ENCODE measurements around the gene AUNIP. TPM values are rescaled to one million over a fixed set of nuclear protein-coding genes. Genes with fewer than 3 reads are reported as not detected.

The AUNIP gene
- total RNA-seq, 3 donors from 2014 or later, result 0.28 to 1.5 (median 0.35) TPM

- H3K9me3 ChIP-seq, result no peaks in the 10 kb centered on the region
- intact Hi-C loops (cut with DNase I, micrococcal nuclease), result no loop called here
- no peak for TF ChIP-seq CTCF (IDR thresholded peaks at IDR 0.05)
- H3K36me3 ChIP-seq (ENCODE audit: low read depth), result no peaks in the 10 kb centered on the region
- H3K4me1 ChIP-seq (ENCODE audit: low read depth), result peaks cover 22% of the 10 kb centered on the region
- DNase-seq, result no peak
- ATAC-seq, result no peak
- H3K4me3 ChIP-seq, result no peak overlapping the region
These were observed 3.7 kb upstream of the AUNIP start for GRCh38 chr1:25862785-25863485.

- peak; percentile 11 for ATAC-seq
- Histone ChIP-seq H3K4me3 (no peak overlapping the region), H3K9me3 (no peaks in the 10 kb centered on the region), H3K4me1 (ENCODE audit: low read depth) (peaks cover 12% of the 10 kb centered on the region), H3K36me3 (ENCODE audit: low read depth) (no peaks in the 10 kb centered on the region)
- TF ChIP-seq CTCF (IDR thresholded peaks at IDR 0.05), result no peak
- DNase-seq, result peak in 1 of 3 donors; percentile 43
- intact Hi-C loops (cut with DNase I, micrococcal nuclease), result no loop called here
These were observed 2.3 kb upstream of the AUNIP start for GRCh38 chr1:25861316-25862286.

GRCh38 chr1:25858494-25858893, 763 bp downstream of the AUNIP start:
- peaks cover 12% of the 10 kb centered on the region for H3K4me1 ChIP-seq (ENCODE audit: low read depth)
- intact Hi-C loops (cut with DNase I, micrococcal nuclease), result no loop called here
- ATAC-seq (no peak), DNase-seq (no peak)
- no peaks in the 10 kb centered on the region for H3K9me3 ChIP-seq
- no peaks in the 10 kb centered on the region for H3K36me3 ChIP-seq (ENCODE audit: low read depth)
- TF ChIP-seq CTCF (IDR thresholded peaks at IDR 0.05), result no peak
- no peak overlapping the region for H3K4me3 ChIP-seq

- Histone ChIP-seq H3K4me3 (no peak overlapping the region), H3K9me3 (no peaks in the 10 kb centered on the region), H3K4me1 (ENCODE audit: low read depth) (peaks cover 12% of the 10 kb centered on the region), H3K36me3 (ENCODE audit: low read depth) (no peaks in the 10 kb centered on the region)
- DNase-seq (no peak), ATAC-seq (no peak)
- no peak for TF ChIP-seq CTCF (IDR thresholded peaks at IDR 0.05)
- intact Hi-C loops (cut with DNase I, micrococcal nuclease), result no loop called here
These were observed 2.4 kb downstream of the AUNIP start for GRCh38 chr1:25856856-25857255.

GRCh38 chr1:25854554-25854953, 4.7 kb downstream of the AUNIP start:
- no peak overlapping the region for H3K4me3 ChIP-seq
- intact Hi-C loops (cut with DNase I, micrococcal nuclease), result no loop called here
- DNase-seq (no peak), ATAC-seq (no peak)
- no peak for TF ChIP-seq CTCF (IDR thresholded peaks at IDR 0.05)
- no peaks in the 10 kb centered on the region for H3K36me3 ChIP-seq (ENCODE audit: low read depth)
- H3K4me1 ChIP-seq (ENCODE audit: low read depth), result peaks cover 8% of the 10 kb centered on the region
- no peaks in the 10 kb centered on the region for H3K9me3 ChIP-seq

All from mucosa of descending colon (tissue), 3 donors.